A549 (cell line): Measurements from ENCODE around the gene CYP4V2.

Source experiments
- CTCF ChIP-seq: fragments of >200 bp; sonication (Bioruptor Twin); formaldehyde crosslinking; IDR thresholded peaks from 3 replicates; pipeline ENCODE4 v1.5.1; 2016
- E2F6 ChIP-seq: IDR thresholded peaks from 2 replicates; pipeline ENCODE4 v1.6.1; 2012; ENCODE audit warnings: low read depth, borderline replicate concordance
- MYC ChIP-seq: IDR thresholded peaks from 2 replicates; pipeline ENCODE4 v1.6.1; 2012; ENCODE audit warnings: mild to moderate bottlenecking, inconsistent platforms, low read length, improper control_type of control experiment, borderline replicate concordance
- NR3C1 ChIP-seq: fragments of >200 bp; sonication (Bioruptor Twin); formaldehyde crosslinking; IDR thresholded peaks from 3 replicates; pipeline ENCODE4 v1.6.1; 2017
- POLR2A ChIP-seq: IDR thresholded peaks from 2 replicates; pipeline ENCODE4 v1.6.1; 2012; ENCODE audit warnings: mild to moderate bottlenecking, low read length
- POLR2AphosphoS2 ChIP-seq: conservative IDR thresholded peaks from 2 replicates; pipeline ENCODE4 v1.6.1; 2012; ENCODE audit warnings: low read length, improper control_type of control experiment, inconsistent platforms
- ZFP36 ChIP-seq: fragments of 450-650 bp; IDR thresholded peaks from 2 replicates; pipeline ENCODE4 v1.6.1; 2014; ENCODE audit warnings: borderline replicate concordance; ENCODE audit not compliant: partially characterized antibody
- ZSCAN20 ChIP-seq: fragments of 250-450 bp; sonication (Bioruptor Pico); IDR thresholded peaks from 2 replicates; pipeline ENCODE4 v1.8.0; 2022; ENCODE audit warnings: mild to moderate bottlenecking, moderate library complexity

- TF ChIP-seq ZSCAN20 = no peak
- TF ChIP-seq MYC = no peak
- no peak for TF ChIP-seq NR3C1
- no peak for TF ChIP-seq E2F6
- TF ChIP-seq CTCF = no peak
- TF ChIP-seq POLR2AphosphoS2 = no peak
- no peak for TF ChIP-seq POLR2A
- no peak for TF ChIP-seq ZFP36
Measured at GRCh38 chr4:186151499-186151898, 39.9 kb upstream of the CYP4V2 start.
